ENCODE results near the gene SPDYC. TPM values are rescaled to one million over a fixed set of nuclear protein-coding genes. Genes with fewer than 3 reads are reported as not detected.

Gene SPDYC
- total and polyA plus RNA-seq, 9 of the 15 experiments (the other 6 are each of a cell fraction or from before 2014, with no cell fraction given), result 4.4 to 18.8 (median 9.2) TPM

GRCh38 chr11:65170058-65170534 is at the start of gene SPDYC (continued):
- TF ChIP-seq ZNF717 (CRISPR knock-in tag; IDR thresholded peaks at IDR 0.05), result no peak
- no peak for TF ChIP-seq SETDB1 (IDR thresholded peaks at IDR 0.05; ENCODE audit: low read length)
- peak in 1 of 2 experiments; percentile 59; a peak in 1 of 4 replicates for TF ChIP-seq MLLT1 (IDR thresholded peaks at IDR 0.05)
- no peak for TF ChIP-seq POU5F1 (IDR thresholded peaks at IDR 0.05; ENCODE audit: borderline replicate concordance, low read depth, low read length, partially characterized antibody)
- peak; percentile 47; the same call in 1 of the 2 replicates for TF ChIP-seq ZNF766 (CRISPR knock-in tag; conservative IDR thresholded peaks at IDR 0.05)
- no peak for TF ChIP-seq SMARCB1 (IDR thresholded peaks at IDR 0.05; ENCODE audit: insufficient read length, low read depth)
- no peak for TF ChIP-seq ZBTB2 (IDR thresholded peaks at IDR 0.05)
- 0 out of 2 replicates have a peak, but pooled peaks have one; percentile 56 for TF ChIP-seq ZC3H4 (CRISPR knock-in tag; IDR thresholded peaks at IDR 0.05; ENCODE audit: borderline replicate concordance)
- no peak; the same call in 1 of the 2 replicates for TF ChIP-seq THRB (CRISPR knock-in tag; conservative IDR thresholded peaks at IDR 0.05)
- no peak for TF ChIP-seq ELF4 (CRISPR knock-in tag; IDR thresholded peaks at IDR 0.05)
- no peak for TF ChIP-seq FOXM1 (IDR thresholded peaks at IDR 0.05; ENCODE audit: low read depth)
- TF ChIP-seq FOXM1 (CRISPR knock-in tag; IDR thresholded peaks at IDR 0.05; ENCODE audit: low read depth), result no peak
- no peak for TF ChIP-seq TAF15 (IDR thresholded peaks at IDR 0.05; ENCODE audit: low read depth, low read length)
- TF ChIP-seq HDAC1 (IDR thresholded peaks at IDR 0.05), result peak in 1 of 2 experiments; percentile 33; a peak in 1 of 4 replicates
- TF ChIP-seq NFRKB (IDR thresholded peaks at IDR 0.05; ENCODE audit: low read depth), result no peak
- peak; percentile 68; the same call in 1 of the 2 replicates for TF ChIP-seq POLR2AphosphoS2 (IDR thresholded peaks at IDR 0.05; ENCODE audit: low read length)
- 0 out of 2 replicates have a peak, but pooled peaks have one; percentile 23 for TF ChIP-seq GATAD2A (IDR thresholded peaks at IDR 0.05)
- TF ChIP-seq ZC3H8 (IDR thresholded peaks at IDR 0.05), result no peak
- no peak for TF ChIP-seq ZNF778 (CRISPR knock-in tag; IDR thresholded peaks at IDR 0.05)
- TF ChIP-seq ZFPM2 (CRISPR knock-in tag; IDR thresholded peaks at IDR 0.05), result no peak
- no peak; the same call in 1 of the 2 replicates for TF ChIP-seq SNIP1 (IDR thresholded peaks at IDR 0.05; ENCODE audit: low read depth)
- no peak for TF ChIP-seq RBM25 (IDR thresholded peaks at IDR 0.05; ENCODE audit: low read depth, low read length, severe bottlenecking)
- TF ChIP-seq ZNF518B (CRISPR knock-in tag; IDR thresholded peaks at IDR 0.05), result no peak
- no peak for TF ChIP-seq HDGF (IDR thresholded peaks at IDR 0.05)
- TF ChIP-seq SP1 (CRISPR knock-in tag; IDR thresholded peaks at IDR 0.05), result peak; percentile 88
